HG03342 (cell line): ENCODE results near the gene NUF2.
"Not testable (repeated sequence)": the region's sequence is repeated elsewhere in the genome, so short reads cannot be mapped to it uniquely, and the experiment has no call there.

Experiments
- ATAC-seq: cut with Tn5 transposase; IDR thresholded peaks from one replicate; pipeline ENCODE4 v1.9.1; 2021; ENCODE audit warnings: mild to moderate bottlenecking, moderate library complexity; ENCODE audit not compliant: unreplicated experiment

The NUF2 gene

DNA sequence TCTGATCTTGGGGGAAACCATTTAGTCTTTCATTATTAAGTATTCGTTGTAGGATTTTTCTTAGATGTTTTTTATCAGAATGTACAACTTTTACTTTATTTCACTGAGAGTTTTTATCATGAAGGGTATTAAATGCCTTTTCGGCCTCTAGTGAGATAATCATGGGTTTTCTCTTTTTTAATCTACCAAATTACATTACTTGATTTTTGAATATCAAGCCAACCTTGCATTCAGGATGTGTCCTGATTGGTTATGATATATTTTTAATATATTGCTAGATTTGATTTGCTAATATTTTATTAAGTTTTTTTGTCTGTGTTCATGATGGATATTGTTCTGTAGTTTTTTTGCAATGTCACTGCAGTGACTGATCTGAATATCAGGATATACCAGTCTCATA lies 9.4 kb downstream of the NUF2 start:
- ATAC-seq, result no peak

DNA sequence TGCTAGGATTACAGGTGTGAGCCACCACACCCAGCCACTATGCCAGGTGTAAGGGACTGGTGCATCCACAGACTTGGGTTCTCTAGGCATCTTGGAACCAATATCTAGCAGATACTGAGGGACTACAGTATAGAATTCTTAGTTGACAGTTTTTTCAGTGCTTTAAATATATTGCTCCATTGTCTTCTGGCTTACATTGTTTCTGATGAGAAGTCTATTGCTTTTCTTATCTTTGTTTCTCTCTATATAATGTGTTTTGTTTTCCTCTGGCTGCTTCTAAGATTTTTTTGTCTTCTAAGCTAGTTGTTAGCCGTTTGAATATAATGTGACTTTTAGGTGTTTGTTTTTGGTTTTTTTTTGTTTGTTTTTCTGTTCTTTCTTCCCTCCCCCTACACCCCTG lies 13.5 kb downstream of the NUF2 start:
- no peak for ATAC-seq

DNA sequence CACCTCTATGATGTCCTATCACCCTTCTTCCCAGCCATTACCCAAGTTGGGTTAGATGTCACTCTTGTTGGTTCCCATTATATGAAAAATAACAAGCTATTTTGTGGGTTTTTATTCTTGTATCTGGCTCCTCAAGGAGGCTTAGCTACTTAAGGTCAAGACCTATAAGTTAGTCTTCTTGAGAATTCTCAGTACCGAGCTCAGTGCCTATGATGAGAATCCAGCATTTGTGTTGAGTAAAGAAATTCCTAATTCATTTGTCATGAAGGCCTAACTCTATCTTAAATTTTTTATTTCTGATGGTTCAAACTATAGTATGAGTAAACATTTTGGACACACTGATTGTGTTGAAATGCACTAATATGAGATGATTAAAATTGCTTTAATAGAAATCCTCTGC lies 15.9 kb downstream of the NUF2 start:
- ATAC-seq, result no peak

DNA sequence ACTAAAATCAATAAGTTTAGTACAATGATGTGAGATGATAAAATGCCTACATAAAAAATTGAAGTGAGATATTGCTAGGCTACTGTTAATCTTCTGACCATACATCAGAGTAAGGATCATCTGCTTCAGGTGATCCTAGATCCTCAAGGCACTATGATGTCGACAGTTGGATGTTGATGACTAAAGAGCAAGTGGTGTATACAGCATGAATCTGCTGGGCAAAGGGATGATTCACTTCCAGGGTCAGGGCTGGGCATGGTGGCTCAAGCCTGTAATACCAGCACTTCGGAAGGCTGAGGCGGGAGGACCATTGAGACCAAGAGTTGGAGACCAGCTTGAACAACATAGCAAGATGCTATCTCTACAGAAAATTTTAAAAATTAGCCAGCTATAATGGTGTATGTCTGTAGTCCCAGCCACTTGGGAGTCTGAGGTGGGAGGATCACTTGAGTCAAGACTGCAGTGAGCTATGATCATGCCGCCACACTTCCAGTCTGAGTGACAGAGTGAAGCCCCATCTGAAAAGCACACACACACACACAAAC lies 24.6 kb downstream of the NUF2 start:
- ATAC-seq, result no peak

DNA sequence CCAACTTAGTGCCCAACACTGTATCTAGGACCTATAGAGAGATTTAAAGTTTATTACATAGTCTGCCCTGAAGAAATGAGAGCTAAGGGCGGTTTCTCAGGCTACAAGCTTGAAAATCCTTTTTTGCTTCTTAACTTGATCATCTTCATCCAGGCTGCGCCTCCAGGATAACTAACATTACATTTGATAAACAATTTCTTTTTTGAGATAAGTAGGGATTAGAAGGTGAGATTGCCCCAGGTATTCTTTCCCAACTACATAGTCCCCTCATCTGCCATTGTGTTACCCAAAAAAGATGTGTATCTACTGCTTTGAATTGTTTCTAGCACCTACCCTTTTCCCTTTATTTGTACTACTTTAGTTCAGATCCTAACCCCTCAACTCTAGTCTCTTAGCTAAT lies 25.4 kb downstream of the NUF2 start:
- no peak for ATAC-seq

DNA sequence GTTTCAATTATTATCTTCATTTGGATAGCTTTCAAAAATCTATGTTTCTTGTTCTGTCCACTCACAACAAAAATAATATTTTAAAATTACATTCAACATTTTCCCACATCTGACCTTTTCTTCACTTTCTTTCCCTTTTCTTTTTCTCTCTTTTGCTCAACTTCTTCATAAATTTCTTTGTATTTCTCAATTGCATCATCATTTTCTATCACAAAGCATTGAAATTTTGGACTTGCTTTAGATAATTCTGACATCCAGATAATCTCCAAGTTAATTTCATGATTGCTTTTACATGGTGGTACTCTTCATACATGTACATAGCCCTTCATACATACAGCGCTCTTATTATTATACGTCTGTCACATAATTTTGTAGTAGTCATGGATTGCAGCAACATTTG lies 30.2 kb downstream of the NUF2 start:
- ATAC-seq, result no peak

DNA sequence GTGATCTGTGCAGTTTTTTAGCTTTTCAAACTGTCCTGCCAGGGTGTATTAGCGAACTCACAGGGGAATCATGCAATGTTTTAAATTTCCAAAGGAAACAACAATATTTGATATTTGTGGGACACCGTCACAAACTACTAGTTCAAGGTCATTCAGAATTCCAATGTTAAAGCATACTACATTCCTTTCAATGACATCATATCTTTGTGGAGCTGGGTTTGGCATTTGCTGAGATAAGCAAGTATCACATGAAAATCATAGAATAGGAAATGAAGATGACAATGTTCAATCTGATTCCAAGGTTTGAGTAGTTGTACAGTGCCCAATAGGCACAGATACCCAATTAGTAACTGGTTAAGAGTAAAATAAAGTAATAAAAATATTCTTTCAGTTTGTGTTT lies 35.6 kb downstream of the NUF2 start:
- ATAC-seq, result no peak

DNA sequence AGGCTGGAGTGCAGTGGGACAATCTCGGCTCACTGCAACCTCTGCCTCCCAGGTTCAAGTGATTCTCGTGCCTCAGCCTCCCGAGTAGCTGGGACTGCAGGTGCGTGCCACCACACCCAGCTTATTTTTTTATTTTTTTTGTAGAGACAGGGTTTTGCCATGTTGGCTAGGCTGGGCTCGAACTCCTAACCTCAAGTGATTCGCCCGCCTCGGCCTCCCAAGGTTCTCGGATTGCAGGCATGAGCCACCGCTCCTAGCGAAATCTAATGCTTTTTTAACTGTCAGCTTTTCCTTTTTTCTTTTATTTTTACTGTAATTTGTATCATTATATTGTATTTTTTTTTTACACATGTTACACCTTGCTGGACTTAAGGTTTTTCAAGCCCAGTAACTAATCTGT lies 36.4 kb downstream of the NUF2 start:
- not testable (repeated sequence) for ATAC-seq

DNA sequence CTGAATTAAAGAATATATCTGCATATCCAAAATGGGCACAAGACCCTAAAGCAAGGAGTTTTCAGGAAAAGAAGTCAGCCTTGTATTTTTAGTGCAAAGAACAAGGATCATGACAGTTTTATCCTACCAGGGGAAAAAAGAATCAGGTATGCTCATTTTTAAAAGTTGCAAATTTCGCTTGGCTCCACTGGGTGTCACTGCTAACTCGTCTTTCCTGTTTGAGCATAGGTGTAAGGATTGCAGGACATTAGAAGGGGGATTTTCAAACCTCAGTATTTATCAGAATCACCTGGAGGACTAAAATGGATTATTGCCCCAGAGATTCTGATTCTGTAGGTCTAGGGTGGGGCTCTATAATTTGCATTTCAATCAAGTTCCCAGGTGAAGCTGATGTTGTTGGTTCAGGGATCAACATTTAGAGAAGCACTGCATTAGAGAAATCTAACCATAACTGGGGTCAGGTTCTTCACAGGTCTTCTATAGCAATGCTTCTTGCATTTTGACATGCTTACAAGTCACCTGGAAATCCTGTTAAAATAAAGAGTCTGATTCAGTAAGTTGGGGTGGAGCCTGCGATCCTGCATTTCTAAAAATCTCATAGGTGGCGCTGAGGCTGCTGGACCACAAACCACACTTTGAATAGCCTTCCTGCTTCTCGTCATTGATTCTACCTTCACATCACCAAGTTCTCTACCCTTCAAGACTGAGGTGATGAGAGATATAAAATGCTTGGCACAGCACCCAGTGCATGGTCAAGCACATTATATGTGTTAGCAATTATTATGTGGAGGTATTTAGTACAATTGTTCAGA lies 39.6 kb downstream of the NUF2 start:
- ATAC-seq, result no peak

DNA sequence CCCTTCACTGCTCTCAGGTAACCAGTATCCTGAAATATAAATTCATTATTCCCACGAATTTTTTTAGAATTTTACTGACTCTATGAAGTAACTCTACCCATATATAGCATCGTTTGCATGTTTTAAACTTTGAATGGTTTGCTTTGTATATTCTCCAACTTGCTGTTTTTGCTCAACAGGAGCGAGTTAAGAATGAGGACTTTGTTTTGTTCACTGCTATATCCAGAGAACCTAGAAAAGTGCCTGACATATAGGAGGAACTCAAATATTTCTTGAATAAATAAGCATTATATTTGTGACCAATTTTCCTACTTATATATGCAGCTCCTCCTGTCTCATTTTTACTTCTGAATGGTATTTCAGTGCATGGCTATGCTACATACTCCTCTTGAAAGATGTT lies 43.4 kb downstream of the NUF2 start:
- ATAC-seq, result no peak

DNA sequence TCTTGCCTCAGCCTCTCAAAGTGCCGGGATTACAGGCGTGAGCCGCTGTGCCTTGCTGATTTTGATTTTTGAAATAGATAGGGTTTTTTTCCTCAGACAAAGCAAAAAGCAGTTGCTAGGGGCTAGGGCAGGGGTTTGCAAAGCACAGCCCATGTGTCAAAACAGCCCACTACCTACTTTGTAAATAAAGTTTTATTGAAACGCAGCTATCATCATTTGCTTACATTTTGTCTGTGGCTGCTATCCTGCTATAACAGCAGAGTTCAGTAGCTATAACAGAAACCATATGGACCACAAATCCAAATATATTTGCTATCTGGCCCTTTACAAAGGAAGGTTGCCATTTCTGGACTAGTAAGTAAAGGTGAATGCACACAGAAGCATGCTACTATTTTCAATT lies 44.8 kb downstream of the NUF2 start:
- no peak for ATAC-seq

DNA sequence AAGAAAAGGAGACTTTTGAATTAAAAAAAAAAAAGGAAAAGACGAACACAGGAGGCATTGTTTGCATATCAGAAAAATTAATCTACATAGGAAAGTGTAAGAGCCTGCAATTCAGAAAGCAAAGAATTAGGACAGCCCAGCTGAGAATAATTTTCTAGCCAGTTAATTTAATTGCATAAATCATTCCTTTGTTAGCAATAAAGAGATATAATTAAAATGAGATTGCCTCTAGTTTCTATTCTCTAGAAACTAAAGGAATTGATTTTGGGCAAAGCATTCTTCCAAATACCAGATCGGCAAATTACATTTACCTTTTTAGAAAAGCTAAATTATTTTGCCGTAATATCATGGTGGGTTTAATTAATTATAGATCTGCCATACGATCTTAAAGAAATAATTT lies 46.0 kb downstream of the NUF2 start:
- ATAC-seq, result no peak

DNA sequence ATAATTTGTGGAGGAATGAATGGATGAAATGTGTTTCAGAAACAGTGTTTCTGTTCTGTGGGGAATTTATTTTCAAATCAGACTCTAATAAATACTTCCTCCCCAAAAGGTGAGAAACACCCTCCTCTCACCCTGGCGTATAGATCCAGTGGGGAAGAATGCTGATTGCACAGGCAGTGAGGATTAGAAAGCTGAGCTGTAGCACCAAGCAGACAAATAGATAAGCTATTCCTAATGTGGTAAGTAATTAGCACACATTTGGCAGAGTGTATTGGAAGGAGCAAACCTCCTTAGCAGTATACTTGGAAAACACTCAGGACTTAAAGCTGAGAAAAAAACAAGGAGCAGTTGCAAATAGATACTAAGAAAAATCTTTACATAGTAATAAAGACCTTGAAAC lies 50.8 kb downstream of the NUF2 start:
- ATAC-seq, result no peak

DNA sequence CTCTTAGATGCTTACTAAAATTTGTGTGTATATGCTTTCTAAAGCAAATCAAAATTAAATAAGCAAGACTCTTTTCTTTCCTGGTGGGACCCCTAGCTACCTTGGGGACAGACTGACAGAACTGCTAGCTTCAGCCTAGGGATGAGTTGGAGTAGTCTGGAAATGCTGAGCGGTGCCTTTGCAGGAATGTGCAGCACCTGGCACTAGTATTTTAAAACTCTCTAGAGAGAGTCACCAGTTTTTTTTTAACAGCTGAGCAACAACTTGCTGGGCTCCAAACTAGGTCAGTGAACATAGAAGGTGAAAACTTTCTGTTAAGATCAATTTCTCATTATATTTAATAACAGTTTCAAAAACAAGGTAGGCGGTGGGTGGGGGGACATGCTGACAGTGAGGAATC lies 56.8 kb downstream of the NUF2 start:
- ATAC-seq, result no peak

DNA sequence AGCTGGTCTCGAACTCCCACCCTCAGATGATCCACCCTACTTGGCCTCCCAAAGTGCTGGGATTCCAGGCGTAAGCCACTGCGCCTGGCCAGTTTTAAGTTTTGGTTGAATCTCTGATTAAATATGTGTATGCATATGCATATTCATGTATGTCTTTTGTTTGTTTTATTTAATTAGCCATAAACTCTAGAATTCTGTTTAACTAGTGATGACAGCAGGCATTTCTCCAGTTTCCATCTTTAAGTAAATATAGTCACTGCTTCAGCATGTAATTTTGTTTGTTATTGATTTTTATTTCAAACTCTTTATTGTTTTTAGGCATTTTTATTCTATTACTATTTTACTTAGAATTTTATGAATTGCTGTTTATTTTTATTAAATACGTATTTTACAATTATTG lies 58.0 kb downstream of the NUF2 start:
- ATAC-seq, result no peak

DNA sequence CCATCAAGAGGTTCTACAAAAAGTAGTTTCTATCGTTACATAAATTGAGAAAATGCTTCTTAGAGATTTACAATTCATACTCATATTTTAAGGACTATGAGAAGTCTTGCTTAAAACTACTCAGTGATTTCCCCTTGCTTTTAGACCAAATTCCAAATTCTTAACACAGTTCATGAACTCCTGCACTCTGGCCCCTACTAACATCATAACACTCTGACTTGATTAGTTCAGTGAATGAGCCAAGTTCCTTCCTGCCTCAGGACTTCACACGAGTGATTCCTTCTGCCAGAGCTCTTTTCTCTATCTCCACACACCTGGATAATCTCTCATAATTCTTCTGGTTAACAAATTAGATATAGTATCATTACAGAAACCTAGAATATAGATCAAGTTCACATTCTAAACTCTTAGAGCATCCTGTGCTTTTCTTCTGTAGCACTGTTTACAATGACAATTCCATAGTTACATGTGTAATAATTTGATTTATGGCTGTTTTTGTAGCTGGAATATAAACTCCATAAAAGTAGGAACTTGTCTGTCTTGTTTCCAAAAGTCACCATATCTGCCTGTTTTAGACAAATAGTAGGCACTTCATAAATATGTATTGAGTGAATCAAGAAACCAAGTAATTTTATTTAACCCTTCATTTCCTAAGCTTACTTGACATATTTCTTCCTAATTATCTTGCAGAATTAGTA lies 59.9 kb downstream of the NUF2 start:
- ATAC-seq, result no peak

DNA sequence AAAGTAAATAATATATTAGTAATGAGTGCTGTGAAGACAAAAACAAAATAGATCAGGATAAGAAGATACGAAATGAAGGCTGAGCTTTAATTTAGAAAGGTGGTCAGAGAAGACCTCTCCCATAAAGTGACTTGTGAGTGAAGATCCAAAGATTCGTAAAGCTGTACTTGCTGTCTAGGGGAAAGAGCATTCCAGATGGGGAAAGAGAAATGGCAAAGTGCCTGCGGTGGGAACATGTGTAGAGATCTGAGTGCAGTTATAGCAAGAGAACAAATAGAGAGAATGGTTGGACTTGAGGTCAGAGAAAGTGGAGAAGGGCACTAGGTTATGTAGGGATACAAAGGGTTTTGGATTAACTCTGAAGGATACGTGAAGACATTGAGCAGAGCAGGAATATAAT lies 60.6 kb downstream of the NUF2 start:
- no peak for ATAC-seq

DNA sequence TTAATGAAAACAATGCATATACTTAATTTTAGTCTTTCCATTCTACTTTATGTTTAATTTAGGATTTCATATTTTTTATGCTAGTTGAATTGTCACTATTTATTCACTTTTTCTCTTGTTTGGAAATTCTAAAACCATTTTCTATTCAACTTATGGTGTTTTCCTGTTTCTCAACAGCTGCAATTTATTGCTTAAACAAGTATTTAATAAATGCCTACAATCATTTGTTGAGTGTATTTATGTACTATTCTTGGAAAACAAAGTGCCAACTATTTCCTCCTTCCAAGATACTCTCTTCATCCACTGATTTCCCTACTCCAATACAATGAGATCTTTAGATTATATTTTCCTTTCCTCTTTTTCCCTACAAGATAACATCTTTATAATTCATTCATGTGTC lies 65.4 kb downstream of the NUF2 start:
- no peak for ATAC-seq

DNA sequence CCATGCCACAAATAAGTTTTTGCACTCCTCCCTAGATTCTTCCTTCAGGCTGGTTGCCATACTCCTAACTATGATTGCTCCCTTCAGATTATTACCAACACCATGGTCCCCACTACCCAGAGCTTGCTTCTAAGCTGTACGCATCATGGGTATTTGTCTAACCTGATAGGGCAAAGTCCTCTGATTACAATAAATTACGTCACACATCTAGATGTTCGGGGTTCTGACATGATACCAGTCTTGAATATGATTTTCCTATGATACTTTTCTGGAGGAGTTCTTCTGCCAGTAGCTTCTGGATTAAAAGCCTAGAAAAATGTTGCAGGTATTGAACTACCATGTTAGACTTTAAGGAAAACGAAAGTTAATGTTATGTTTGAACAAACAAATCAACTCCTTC lies 67.2 kb downstream of the NUF2 start:
- ATAC-seq, result no peak

DNA sequence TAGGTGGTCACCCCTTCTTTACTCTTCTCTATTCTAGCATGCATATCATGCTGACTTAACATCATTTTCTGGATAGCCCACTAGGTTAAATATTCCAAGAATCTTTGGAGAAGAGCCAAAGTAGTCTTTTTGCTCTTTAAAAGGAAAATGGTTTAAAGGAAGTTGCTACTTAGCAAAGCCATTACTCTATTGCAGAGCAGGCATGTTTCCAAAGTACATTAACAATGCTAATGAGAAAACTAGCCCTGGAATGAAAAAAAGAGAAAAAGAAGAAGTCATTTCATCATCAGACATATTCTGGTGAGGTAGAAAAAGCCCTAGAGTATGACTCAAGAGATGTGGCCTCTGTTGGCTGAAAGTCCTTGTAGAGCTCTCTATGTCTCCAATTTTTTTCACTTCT lies 74.0 kb downstream of the NUF2 start:
- no peak for ATAC-seq

DNA sequence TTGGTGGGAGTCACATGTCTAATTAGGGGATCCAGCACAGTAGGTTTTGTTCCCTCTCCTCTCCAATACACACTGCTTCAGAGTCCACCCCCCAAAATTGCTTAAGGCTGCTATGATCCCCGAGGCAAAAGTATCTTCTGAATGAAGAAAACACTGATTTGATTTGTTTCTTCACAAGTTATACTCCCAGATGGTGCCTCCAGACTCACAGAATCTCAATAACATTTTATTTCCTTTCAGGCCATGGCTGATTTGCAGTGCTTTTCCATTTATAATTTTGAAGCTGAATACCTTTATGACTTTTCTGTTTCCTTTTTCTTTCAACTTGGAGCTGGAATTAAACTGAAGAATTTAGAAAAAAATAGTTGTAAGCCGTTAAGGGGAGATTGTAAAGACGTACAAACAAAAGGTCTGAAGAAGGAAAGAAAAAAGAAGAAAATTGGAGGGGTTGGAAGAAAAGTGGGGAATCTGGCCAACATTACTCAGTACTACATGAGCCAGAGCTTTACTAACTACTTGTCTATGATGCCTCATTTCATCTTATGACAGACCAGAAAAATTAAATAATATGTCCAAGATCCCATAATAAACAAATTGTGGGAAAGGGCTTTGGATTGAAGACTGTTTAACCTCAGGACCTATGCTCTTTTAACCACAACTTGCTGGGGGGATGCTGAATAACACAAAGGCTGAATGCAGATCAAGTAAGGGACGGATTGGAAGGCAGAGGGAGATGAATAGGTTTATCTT lies 75.9 kb downstream of the NUF2 start:
- ATAC-seq, result no peak

DNA sequence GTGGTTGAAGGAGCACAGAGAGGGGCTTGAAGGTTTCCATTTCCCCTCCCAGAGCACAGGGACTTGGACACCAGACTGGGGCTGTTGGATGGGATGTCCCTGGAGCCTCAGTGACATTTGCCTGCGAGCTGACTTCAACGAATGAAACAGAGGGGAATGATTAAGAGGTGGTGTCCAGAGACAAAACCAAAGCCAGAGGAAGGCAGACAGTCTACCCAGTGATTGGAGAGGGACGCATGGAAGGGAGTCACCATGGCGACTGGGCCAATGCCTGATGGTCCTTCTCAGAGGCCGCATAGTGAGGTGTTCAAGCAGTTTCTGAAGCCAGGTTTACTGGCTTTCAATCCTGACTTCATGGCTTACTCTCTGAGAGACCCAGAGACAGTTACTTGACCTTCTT lies 77.2 kb downstream of the NUF2 start:
- ATAC-seq, result no peak
